MM.1S (cell line): ENCODE measurements around the gene SPRYD3.

Experiments used
- EZH2 ChIP-seq: fragments of 300-600 bp; sonication (generic); optimal IDR thresholded peaks from 2 replicates; pipeline ENCODE3; 2017; ENCODE audit warnings: low read depth, mild to moderate bottlenecking, antibody characterized with exemption, low read length, mixed read lengths
- TF ChIP-seq, protein P1 (sequence below): fragments of 300-600 bp; sonication (generic); IDR thresholded peaks from 2 replicates; pipeline ENCODE4 v1.5.1; 2016; ENCODE audit warnings: antibody characterized with exemption, low read length, mixed read lengths

DNA sequence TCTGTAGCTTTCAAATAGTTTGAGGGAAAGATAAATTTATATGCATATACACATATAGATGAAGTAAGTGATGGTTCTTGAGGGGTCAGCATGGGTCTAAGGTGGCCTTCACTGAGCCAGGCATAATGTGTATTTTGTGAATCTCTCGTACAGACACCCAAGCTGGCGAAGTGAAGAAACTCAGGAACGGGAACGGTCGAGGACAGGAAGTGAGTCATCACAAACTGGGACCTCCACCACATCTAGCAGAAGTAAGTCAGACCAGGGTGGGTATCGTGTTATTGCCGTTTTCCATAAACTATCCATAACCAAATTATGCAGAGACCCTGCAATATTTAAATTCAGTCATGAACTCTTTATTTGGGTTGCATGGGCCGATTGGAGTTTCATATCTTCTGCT, 44.7 kb downstream of the SPRYD3 start:
- TF ChIP-seq, protein P1, sequence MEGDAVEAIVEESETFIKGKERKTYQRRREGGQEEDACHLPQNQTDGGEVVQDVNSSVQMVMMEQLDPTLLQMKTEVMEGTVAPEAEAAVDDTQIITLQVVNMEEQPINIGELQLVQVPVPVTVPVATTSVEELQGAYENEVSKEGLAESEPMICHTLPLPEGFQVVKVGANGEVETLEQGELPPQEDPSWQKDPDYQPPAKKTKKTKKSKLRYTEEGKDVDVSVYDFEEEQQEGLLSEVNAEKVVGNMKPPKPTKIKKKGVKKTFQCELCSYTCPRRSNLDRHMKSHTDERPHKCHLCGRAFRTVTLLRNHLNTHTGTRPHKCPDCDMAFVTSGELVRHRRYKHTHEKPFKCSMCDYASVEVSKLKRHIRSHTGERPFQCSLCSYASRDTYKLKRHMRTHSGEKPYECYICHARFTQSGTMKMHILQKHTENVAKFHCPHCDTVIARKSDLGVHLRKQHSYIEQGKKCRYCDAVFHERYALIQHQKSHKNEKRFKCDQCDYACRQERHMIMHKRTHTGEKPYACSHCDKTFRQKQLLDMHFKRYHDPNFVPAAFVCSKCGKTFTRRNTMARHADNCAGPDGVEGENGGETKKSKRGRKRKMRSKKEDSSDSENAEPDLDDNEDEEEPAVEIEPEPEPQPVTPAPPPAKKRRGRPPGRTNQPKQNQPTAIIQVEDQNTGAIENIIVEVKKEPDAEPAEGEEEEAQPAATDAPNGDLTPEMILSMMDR = no peak
- no peak for TF ChIP-seq EZH2
